T47D (cell line): Measurements from ENCODE around the gene RAD54L.

Source experiments
- DNase-seq, 2 experiments: peaks; one replicate each; pipeline versions ENCODE4 v3.0.0 to v3.0.0-alpha.2; 2011 to 2012; ENCODE audit warnings: low read depth in 1 of 2, low spot score in 1 of 2
- JUND ChIP-seq: IDR thresholded peaks from 2 replicates; pipeline ENCODE4 v1.6.1; 2012; ENCODE audit warnings: low read depth
- in situ Hi-C: cut with HindIII; loops from 2 replicates; pipeline ENCODE4 v1.10.0; 2016; ENCODE audit warnings: low sequenced_read_pairs, low pct_unique_long_range_greater_than_20kb

The RAD54L gene

DNA sequence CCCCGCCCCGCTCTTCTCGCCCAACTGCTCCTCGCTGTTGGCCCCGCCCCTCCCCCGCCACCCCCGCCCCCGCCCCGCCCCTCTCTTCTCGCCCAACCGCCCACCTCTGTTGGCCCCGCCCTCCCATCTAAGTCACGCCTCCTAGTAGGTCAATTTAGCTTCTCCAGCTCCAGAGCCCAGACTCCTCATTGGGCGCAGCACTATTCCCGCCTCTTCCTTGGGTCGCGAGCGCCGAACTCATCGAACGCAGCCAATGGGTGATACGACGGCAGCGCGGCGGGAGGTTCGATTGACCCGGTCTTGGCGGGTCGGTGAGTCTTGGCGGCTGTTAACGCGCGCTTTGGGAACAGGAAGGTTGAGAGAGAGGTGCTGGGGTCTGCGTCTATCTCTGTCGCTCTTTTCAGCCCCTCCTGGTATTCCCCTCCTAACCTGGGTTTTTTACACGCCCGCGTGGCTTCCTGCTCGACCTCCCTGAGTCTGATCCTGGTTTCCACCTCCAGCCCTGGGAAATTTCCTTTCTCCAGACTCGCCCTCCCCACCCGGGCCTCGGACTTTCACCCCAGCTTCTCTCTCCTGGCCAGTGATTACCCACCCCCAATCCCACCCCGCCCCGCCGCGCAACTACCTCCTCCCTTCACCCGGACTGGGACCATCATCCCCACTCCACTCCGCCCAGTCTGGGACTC is at the start of gene RAD54L:
Gene RAD54L (plus strand): TSS at position 328 of the 686 bp plus-strand sequence. CDS start 643 bp downstream, outside the sequence.
- no peak for TF ChIP-seq JUND
- in situ Hi-C loops, result no loop called here
- peak; percentile 93 to 99 for DNase-seq

DNA sequence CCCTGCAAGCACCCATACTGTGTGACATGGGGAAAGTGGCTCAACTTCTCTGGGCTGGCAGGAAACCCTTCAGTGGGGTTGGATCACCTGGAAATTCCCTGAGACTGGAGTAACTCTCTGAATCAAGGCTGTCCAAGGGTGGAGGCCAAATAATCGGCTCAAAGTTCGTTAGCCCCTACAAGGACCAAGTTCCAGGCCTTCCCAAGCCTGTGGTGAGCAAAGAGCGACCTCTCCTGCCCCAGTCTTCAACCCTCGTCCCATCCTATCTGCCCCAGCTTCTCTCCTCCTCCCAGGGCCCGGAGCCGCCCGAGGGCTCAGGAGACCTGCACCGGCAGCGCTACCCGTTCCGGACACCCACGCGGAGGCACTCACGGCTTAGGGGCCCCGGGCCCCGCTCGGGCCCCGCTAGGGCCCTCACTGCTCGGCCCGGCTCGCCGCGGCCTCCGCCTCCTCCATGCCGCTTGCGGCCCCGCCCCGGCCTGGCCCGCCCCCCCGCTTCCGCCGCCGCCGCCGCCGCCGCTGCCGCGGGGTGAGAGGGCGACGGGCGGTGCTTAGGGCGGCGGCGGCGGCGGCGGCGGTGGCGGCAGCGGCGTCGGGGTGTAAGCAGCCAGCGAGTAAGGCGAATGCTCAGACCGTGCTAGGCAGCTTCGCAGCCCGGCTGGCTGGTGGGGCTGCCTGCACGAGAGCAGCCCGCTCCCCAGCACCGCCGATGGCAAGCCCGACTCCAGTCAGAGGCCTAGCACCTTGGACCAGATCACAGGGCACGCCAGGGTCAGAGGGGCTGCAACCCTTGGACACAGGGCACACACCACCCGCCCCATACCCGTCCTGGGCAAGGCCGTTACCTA is 49.4 kb upstream of the RAD54L start, which contains the start of gene POMGNT1:
Gene POMGNT1 (minus strand): TSS at position 471 of the 848 bp plus-strand sequence. CDS start 613 bp downstream, outside the sequence.
- DNase-seq, result peak; percentile 65 to 74
- in situ Hi-C loops, result no loop called here
- no peak for TF ChIP-seq JUND

DNA sequence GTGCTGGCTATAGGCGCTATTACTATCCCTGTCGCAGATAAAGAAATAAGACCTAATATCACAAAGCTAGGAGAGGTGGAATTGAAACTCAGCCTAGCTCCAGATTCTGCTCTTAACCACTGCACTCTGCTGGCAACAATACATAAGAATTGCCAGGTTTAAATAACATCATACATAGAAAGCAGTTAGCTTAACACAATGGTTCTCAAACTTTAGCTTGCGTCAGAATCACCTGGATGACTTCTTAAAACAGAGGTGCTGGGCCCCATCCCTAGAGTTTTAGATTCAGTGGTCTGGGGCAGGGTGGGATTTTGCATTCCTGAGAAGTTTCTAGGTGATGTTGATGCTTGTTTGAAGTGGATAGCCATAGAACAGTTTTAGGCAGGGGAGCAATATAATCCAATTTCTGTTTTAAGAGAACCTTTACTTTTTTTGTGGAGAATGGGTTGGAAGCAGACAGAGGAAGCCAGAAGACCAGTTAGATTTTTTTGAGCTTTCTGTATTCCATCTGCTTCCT is 48.3 kb upstream of the RAD54L start:
- no peak for DNase-seq
- no peak for TF ChIP-seq JUND
- in situ Hi-C loops, result no loop called here

DNA sequence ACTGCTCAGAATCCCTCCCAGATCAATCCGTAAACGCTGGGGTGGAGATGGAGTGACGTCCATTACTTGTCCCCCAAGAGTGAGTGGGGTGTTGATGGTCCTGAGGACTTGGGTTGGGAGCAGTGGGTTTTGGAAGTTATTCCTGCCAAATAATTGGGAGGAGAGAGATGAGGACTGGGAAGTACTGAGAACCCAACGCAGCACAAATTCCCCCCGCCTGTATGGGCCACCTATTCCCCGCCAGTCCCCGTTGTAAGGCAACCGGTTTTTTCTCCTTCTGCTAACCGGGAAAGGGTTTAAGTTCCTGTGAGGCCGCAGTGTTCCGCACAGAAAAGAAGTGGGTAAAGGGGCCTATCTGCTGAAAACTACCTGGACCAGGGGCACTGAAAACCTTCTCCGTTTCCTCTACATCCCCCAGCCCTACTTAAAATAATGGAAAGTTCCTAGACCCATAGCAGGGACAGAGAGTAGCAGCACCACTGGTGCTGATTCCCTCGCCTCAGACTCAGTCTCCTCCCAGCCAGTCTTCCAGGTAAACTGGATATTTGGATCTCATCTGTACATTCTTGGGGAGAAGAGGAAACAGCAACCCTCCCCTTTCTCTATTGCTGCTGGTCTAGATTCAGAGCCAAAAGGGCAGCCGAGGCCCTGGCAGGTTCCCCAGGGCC is 43.7 kb upstream of the RAD54L start:
- no peak for DNase-seq
- in situ Hi-C loops, result no loop called here
- TF ChIP-seq JUND, result no peak

DNA sequence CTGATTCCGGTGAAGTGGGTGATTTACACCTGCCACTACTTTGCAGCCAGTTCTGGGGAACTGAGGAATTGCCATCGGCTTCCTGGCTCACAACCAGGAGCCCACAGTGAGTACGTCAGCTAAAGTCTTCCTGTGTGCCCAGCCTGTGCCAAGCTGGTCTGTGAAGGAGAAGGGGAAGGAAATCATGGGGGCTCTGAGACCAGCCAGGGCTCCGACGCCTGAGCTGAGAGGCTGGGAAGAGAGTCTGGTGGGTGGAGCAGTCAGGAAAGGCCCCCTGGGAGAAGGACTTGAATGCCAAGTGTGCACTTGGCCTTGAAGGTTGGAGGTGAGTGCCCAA is 43.2 kb upstream of the RAD54L start:
- in situ Hi-C loops, result no loop called here
- no peak for TF ChIP-seq JUND
- no peak for DNase-seq

DNA sequence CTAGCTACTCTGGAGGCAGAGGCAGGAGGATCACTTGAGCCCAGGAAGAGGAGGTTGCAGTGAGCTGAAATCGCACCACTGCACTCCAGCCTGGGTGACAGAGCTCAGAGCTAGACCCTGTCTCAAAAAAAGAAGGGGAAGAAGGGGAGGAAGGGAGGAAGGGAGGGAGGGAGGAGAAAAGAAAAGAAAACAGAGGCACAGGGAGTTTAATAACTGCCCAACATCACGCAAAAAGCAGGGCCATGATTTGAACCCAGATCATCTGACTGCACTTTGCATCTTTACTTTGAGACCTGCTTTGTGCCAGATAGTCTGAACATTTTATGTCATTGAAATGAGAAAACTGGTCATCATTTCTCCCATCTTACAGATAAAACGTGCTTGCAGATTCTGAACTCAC is 42.4 kb upstream of the RAD54L start:
- DNase-seq, result no peak
- in situ Hi-C loops, result no loop called here
- no peak for TF ChIP-seq JUND

DNA sequence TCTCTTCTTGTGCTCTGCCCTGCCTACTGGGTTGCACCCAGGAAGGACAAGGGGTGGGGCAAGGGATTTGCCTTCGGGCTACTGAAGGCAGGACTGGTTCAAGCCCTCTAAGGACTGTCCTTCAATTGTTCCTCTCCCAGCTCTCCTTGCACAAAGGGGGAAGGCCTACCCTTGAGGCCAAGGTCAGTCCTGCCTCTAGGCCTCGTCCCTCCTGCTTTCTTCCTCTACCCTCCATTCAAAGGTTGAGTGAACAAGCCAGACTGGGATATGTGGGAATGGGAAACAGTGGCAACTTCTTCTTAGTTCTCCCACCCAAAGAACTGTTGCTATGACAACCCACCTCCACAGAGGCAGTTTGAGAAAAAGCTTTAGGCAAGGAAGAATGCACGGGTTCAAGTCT is 41.8 kb upstream of the RAD54L start:
- no peak for DNase-seq
- in situ Hi-C loops, result no loop called here
- TF ChIP-seq JUND, result no peak

DNA sequence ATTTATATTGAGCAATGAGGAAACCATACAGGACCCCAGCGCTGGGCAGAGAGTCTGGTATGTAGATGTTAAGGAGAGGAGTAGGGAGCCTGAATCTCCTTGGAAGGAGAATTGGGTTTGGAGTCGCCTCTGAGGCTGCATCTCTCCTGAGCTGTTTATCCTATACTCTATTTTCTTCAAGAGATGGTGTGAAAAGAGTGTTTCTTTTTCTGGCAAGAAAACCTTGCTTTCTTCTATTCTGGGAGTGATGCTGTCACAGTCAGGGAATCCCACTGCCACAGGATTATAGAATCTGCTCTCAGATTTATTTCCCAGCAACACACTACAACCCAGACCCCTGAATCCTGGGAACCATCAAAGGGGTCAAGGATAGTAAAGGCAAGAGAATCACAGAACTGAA is 41.2 kb upstream of the RAD54L start:
- no peak for DNase-seq
- TF ChIP-seq JUND, result no peak
- in situ Hi-C loops, result no loop called here

DNA sequence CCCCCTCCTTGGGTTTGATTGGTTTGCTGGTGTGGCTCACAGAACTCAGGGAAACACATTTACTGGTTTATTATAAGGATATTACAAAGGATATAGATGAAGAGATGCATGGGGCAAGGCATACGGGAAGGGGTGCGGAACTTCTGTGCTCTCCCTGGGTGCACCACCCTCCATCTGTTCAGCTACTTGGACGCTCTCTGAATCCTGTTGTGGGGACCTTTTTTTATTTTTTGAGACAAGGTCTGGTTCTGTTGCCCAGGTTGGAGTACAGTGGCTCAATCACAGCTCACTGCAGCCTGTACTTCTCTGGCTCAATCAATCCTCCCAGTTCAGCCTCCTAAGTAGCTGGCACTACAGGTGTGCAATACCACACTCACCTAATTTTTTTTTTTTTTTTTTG is 37.0 kb upstream of the RAD54L start:
- TF ChIP-seq JUND, result no peak
- in situ Hi-C loops, result no loop called here
- no peak for DNase-seq

DNA sequence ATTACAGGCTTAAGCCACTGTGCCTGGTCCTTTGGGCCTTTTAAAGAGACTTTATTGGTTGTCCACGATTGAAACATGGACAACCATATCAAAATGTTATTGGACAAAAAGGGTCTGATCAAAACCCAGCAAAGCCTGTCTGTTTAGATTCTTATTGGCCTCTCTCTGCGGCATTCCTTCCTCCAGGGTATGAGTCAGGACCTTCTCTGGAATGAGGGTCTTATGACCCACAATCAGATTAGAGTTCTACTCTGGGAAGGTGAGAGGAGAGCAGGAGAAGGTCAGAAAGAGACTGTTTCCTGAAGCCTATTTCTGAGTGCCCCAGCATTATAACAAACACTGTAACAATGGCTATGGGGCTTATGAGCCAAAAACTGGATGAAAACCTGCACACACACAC is 36.5 kb upstream of the RAD54L start:
- no peak for DNase-seq
- no peak for TF ChIP-seq JUND
- in situ Hi-C loops, result no loop called here

DNA sequence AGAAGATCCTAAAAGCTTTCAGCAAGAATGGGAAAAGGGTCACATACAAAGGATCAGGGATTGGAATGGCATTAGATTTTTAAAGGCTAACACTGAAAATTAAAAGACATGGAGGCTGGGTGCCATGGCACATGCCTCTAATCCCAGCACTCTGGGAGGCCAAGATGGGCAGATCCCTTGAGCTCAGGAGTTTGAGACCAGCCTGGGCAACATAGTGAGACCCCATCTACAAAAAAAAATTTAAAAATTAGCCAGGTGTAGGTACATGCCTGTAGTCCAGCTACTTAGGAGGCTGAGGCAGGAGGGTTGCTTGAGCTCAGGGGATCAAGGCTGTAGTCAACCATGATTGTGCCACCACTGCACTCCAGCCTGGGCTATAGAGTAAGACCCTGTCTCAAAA is 32.1 kb upstream of the RAD54L start:
- no peak for TF ChIP-seq JUND
- DNase-seq, result no peak
- in situ Hi-C loops, result no loop called here

DNA sequence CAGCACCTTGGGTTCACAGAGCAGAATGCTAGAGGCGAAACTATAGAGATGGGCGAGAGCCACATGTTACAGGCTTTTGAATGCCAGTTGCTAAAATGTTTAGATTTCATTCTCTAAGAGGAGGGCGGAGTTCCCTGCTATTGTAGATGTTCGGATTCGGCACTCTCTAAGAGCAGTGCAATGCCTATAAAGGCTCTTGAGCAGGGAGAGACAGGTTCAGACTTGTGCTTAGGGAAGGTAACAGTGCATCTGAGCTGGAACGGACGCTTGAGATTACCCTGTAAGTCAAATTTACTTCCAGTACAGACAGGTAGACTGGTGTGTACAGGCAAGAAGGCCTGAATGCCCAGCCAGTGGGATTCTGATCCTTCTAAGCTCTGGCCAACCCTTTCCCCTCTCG is 29.1 kb upstream of the RAD54L start:
- no peak for TF ChIP-seq JUND
- no peak for DNase-seq
- in situ Hi-C loops, result no loop called here
